Measurements from ENCODE around the gene PRR12.
A peak's percentile ranks its signal among the peaks of the same experiment; 100 is the strongest.

The PRR12 gene

GRCh38 chr19:49669516-49669915 lies 78.5 kb downstream of the PRR12 start:
- no peak for DNase-seq

GRCh38 chr19:49672131-49672919 lies 81.3 kb downstream of the PRR12 start:
- DNase-seq, result peak; percentile 93

Data from NCI-H82 (cell line).